SK-N-DZ (cell line): ENCODE data around the gene GORAB. TPM values are rescaled to one million over a fixed set of nuclear protein-coding genes. Genes with fewer than 3 reads are reported as not detected.

Experiments
- DNase-seq: peaks from one replicate; pipeline ENCODE4 v3.0.0-alpha.2; 2015; ENCODE audit warnings: low spot score
- polyA plus RNA-seq, 2 experiments: library from polyadenylated mRNA; depleted of rRNA; stranded (reverse); fragments of >200 nt; gene quantifications; 2 replicates each; pipeline ENCODE4 v1.2.3, GENCODE V29; 2014

Gene GORAB
- 9.2 and 12.0 TPM in 2 replicates for polyA plus RNA-seq (2014; cell fraction: cytosol; rRNA removed)
- polyA plus RNA-seq (2014; cell fraction: nucleus; rRNA removed): 20.8 and 23.9 TPM in 2 replicates

GRCh38 chr1:170531758-170532657 is at the start of gene GORAB:
Gene GORAB, plus strand, starts transcription at chr1:170532166. Its CDS starts 58 bp downstream, at chr1:170532224.
- DNase-seq: peak; percentile 90

DNA sequence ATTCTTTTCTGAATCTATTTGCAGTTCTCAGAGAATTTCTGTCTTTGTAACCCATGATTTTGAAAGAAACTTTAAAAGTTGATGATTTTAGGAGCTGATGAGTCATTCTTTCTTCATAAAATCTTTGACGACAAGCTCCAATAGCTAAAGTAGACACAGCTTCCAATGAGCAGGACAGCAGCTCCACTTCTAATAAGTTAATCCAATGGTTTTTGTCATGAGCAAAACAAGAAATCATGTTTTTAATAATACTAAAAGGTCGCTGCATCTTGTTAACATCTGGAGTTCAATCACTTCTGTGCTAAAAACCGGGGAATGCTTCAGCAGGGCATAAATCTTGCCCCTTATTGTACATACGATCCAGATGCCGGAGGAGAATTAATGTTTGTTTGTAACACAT is 48.9 kb upstream of the GORAB start:
- no peak for DNase-seq

DNA sequence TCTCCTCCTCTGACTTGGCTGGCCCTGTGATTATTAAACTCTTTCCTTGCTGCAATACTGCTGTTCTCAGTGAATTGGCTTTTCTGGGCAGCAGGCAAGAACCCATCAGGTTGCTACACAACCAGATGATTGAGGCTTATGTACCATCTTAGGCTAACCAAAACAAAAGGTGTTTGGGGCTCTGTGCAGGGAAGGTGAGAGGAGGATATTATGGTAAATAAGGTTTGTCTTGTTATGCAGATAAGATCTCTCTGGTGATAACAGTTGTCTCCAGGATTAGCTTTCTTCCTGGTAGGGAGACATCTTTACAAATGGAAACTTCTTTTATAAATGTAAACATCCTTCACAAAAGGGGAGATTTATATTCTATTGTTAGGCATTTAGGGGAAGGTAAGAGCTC is 44.5 kb upstream of the GORAB start:
- DNase-seq: no peak

- DNase-seq: no peak
Observed at GRCh38 chr1:170491291-170491690, 40.7 kb upstream of the GORAB start.

DNA sequence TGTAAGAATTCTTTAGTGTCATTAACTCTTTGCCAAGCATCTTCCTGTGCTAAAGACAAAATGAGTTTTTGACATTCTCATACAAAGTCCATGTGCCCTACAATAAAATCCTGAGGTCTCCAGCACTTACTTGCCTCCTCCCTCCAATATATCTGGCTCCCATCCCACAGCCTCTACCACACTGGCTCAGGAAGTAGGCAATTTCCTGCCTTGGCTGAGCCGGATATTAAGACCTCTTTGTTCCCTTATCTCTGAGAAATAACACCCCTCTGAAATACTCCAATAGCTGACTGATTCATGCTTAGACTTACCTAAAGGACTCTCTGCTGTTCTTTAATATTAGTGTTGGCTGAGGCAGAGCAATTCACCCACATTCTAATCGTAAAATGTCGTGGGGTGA is 37.6 kb upstream of the GORAB start:
- no peak for DNase-seq

DNA sequence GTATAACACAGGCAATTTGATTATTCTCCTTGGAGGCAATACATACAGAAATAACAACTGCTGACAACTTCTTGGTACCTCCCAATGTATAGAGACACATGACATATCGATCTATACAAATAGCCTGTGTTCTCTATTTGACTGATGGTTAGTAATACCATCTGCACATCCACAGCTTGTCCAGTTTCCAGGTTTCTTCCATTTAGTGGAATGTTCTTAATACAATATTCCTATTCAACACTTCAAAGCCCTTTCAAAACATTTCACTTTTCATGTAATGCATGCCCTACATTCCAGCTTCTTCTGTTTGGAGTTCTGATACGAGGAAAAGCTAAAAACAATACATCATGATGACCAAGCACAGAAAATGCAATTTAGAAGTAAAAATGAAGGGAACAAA is 37.0 kb upstream of the GORAB start:
- no peak for DNase-seq

DNA sequence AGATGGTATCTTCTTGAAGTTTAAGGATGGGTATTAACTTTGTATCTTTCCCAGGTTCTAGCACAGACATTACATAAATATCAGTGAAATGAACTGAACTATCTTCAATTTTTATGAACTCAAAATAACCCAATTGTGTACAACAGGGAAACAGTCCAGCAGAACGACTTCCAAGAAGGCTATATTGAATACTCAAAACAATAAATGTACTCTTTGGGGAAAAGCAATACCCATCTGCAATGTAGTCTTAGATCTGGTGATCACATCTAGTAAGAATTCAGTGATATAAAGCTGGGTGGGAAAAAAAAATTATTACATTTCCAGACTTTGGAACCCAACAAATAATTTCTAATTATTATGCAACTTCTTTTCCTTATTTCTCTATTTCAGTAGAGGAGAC is 33.1 kb upstream of the GORAB start:
- no peak for DNase-seq

DNA sequence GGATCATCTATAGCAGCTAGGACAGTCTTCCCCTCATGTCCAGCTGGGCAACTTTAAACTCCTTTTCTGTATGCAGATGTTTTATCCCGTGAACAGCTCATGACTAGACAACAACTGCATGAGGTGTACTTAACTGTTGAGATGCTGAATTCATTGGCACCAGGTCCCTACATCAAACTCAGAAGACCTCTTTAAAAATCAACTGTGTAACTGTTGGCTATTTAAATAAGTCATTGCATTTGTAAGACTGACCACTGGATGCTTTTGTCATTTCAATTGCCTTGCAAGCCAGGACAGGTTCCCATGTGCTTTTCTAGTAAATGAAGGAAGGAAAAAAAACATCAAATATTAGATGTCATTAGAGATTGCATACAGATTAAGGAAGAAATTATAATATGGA is 28.3 kb upstream of the GORAB start:
- DNase-seq: no peak

DNA sequence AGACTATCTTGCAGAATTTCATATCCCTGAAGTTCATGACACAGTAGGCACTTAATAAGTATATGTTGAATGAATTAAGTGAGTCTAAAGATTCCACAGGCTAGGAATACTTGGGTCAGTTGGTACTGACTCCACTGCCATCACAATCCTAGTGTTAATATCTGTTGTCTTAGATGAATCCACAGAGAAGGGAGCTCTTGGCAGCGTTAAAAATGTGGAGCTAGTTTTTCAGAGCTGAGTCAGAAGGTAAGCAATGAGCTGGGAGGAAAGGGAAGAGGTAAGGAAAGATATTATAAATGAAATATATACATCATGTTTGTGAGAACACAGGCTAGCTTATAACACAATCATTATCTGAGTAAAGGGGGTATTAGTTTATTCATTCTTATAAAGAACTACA is 21.8 kb upstream of the GORAB start:
- no peak for DNase-seq

- no peak for DNase-seq
Observed at GRCh38 chr1:170511038-170511437, 20.9 kb upstream of the GORAB start.

DNA sequence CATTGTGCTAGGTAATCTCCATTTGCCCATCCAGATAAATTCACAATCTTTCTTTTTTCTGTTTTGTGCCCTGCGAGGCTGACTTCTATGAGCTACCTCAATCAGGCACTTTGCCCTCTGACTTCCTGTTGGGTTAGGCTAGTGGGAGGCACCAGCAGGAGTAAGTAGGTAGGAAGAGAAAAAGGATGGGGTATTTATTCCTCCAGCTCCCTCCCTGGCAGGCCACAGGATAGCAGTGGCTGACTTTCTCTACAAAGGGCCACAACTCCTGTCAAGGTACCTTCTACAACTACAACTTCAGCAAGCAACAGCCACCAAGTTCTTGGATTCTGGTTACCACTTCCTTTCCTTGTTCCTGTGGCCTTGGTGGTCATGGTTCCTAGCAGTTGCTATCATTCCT is 18.8 kb upstream of the GORAB start:
- no peak for DNase-seq

DNA sequence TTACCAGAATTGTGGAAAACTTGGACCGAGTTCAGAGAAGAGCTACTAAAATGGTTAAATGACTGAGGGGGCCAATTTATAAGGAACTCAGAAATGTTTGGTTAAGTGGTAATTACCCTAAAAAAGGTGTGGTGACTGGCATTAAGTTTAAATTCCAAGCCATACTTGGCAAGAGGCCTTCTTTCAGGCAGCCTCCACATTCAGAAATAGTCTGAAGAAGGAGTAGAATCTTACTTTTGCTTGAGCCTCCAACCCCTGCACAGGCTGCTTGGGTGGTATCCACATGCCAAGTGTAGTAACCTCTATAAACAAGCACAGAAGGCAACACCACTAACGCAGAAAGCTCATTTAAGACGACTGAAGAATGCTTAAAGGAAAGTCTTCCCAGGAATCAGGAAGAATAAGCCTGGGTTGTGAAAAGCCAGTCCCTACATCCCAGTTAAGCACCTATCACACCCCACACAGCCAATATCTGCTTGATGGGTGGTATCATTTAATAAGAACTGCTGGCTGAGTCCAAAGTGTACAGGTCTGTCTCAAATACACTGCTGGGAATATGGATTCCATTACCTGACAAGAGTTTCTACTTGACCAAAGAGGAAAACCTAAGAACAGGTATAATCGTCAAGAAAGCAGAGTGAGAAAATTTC is 13.7 kb upstream of the GORAB start:
- DNase-seq: no peak

GRCh38 chr1:170518965-170519364 is 13.0 kb upstream of the GORAB start:
- DNase-seq: no peak

- no peak for DNase-seq
Observed at GRCh38 chr1:170520601-170521000, 11.4 kb upstream of the GORAB start.

- DNase-seq: no peak
Observed at GRCh38 chr1:170521818-170522217, 10.1 kb upstream of the GORAB start.

DNA sequence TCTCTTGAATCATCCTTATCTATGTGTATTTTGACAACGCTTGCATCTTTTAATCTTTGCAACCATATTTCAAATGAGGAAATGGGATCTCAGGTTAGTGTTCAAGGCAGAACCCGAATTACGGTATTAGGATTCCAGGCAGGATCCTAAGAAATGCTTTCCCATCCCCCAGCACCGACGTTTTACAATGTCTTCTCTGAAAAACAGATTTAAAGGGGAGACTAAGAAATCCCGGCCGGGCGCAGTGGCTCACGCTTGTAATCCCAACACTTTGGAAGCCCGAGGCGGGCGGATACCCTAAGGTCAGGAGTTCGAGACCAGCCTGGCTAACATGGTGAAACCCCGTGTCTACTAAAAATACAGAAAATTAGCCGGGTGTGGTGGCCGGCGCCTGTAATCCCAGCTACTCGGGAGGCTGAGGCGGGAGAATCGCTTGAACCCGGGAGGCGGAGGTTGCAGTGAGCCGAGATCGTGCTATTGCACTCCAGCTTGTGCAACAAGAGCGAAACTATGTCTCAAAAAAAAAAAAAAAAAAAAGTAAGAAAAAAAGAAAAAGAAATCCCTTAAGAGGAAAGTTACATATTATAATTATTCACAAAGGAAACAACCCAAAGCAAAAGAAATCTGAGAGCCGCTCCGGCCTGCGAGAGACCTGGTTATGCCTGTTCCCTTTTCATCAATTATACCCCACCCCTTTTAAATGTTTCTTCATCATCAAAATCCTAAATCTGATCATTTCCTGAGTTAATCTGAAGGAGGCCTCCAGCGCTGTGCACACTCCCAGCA is 801 bp upstream of the GORAB start:
- DNase-seq: no peak

- DNase-seq: no peak
Observed at GRCh38 chr1:170533298-170533697, 1.3 kb downstream of the GORAB start.

DNA sequence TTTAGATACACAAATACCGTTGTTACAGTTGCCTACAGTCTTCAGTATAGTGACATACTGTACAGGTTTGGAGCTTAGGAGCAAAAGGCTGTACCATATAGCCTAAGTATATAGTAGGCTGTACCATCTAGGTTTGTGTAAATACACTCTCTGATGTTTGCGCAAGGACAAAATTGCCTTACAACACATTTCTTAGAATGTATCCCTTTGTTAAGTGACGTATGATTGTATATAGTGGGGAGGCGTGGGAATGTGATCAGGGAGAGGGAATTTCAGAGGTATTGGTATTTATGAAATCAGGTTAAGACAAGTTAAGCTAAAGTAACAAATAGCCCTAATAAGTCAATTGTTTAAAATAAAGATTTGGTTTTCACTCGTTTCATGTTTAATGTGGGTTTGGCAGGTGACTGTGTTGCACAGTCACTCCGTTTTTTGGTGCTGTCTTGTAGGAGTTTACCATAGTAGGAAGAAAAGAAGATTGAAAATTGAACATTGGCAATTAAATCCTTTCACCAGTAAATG is 2.7 kb downstream of the GORAB start:
- DNase-seq: no peak

- no peak for DNase-seq
Observed at GRCh38 chr1:170535418-170535817, 3.5 kb downstream of the GORAB start.

DNA sequence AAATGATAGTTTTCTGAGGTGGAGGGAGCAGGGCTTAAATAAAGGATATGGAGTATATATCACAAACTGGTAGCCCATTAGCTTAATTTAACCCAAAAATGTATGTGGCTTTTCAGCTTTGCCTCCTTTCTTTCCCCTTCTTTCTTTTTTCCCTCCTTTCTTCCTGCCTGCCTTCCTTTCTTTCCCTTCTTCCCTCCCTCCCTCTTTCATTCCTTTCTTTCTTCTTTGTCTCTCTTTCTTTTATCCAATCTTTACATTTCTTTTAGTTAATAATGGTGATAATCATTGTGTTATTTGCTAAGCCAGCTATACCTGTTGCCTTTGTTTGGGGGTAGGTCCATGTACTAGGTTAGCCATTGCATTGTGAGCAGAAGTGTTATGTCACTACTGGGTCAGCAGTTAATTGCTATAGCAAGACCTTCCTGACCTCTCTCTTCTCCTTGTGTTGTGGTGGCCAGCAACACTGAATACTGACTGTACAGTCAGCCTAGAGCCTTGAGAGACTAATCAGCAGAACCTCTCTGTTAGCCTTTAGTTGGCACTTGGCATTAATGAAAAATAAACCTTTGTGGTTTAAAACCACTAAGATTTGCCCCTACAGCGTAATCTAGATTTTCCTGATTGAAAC is 5.1 kb downstream of the GORAB start:
- DNase-seq: no peak

- DNase-seq: no peak
Observed at GRCh38 chr1:170537798-170538503, 6.0 kb downstream of the GORAB start.
